ENCODE results near the gene CAMK2D. TPM values are rescaled to one million over a fixed set of nuclear protein-coding genes. Genes with fewer than 3 reads are reported as not detected.

Gene CAMK2D
- total RNA-seq, 1 experiment from 2014 or later: 32.1 TPM

- H3K9me3 Mint-ChIP-seq (ENCODE audit: unreplicated experiment): no peaks in the 10 kb centered on the region
- no peak overlapping the region for H3K27ac Mint-ChIP-seq (ENCODE audit: low read depth, unreplicated experiment)
- H3K4me1 Mint-ChIP-seq (ENCODE audit: insufficient read depth, unreplicated experiment): peaks cover 5% of the 10 kb centered on the region
- ChIA-PET POLR2A (interaction anchor here (0.7 to 1.2 kb wide), 3 partner anchors 13 to 235 kb away, joined by 3 to 5 read pairs (median 5); no protein-coding TSS in a partner anchor), CTCF (interaction anchor here (1.0 kb wide), 1 partner anchor 19 kb away, joined by 3 read pairs; no protein-coding TSS in a partner anchor)
- DNase-seq (ENCODE audit: unreplicated experiment): no peak
- no TSS peak for BruUV-seq (replicated peaks)
- no peak overlapping the region for H3K4me3 Mint-ChIP-seq (ENCODE audit: unreplicated experiment)
- no peaks in the 10 kb centered on the region for H3K27me3 Mint-ChIP-seq (ENCODE audit: insufficient read depth, unreplicated experiment)
- peaks cover 34% of the 10 kb centered on the region for H3K36me3 Mint-ChIP-seq (ENCODE audit: insufficient read depth, unreplicated experiment)
- no peak for TF ChIP-seq CTCF (IDR thresholded peaks at IDR 0.05; ENCODE audit: unreplicated experiment)
- intact Hi-C loops (cut with micrococcal nuclease): no loop called here
Measured at GRCh38 chr4:113528395-113528794, 233.1 kb downstream of the CAMK2D start.

GRCh38 chr4:113525521-113525920 is 236.0 kb downstream of the CAMK2D start:
- intact Hi-C loops (cut with micrococcal nuclease): no loop called here
- ChIA-PET CTCF (no interaction called here), POLR2A (interaction anchor here (1.8 kb wide), 1 partner anchor 10 kb away, joined by 4 read pairs; no protein-coding TSS in a partner anchor)
- H3K4me1 Mint-ChIP-seq (ENCODE audit: insufficient read depth, unreplicated experiment): no peaks in the 10 kb centered on the region
- no peaks in the 10 kb centered on the region for H3K9me3 Mint-ChIP-seq (ENCODE audit: unreplicated experiment)
- H3K27ac Mint-ChIP-seq (ENCODE audit: low read depth, unreplicated experiment): no peak overlapping the region
- no peak for DNase-seq (ENCODE audit: unreplicated experiment)
- TF ChIP-seq CTCF (IDR thresholded peaks at IDR 0.05; ENCODE audit: unreplicated experiment): no peak
- no peaks in the 10 kb centered on the region for H3K27me3 Mint-ChIP-seq (ENCODE audit: insufficient read depth, unreplicated experiment)
- BruUV-seq (replicated peaks): no TSS peak
- H3K36me3 Mint-ChIP-seq (ENCODE audit: insufficient read depth, unreplicated experiment): peaks cover 35% of the 10 kb centered on the region
- no peak overlapping the region for H3K4me3 Mint-ChIP-seq (ENCODE audit: unreplicated experiment)

- no peak for DNase-seq (ENCODE audit: unreplicated experiment)
- Mint-ChIP-seq H3K4me1 (ENCODE audit: insufficient read depth, unreplicated experiment) (no peaks in the 10 kb centered on the region), H3K27ac (ENCODE audit: low read depth, unreplicated experiment) (no peak overlapping the region), H3K9me3 (ENCODE audit: unreplicated experiment) (no peaks in the 10 kb centered on the region), H3K4me3 (ENCODE audit: unreplicated experiment) (no peak overlapping the region), H3K36me3 (ENCODE audit: insufficient read depth, unreplicated experiment) (peaks cover 34% of the 10 kb centered on the region), H3K27me3 (ENCODE audit: insufficient read depth, unreplicated experiment) (no peaks in the 10 kb centered on the region)
- CTCF ChIA-PET: interaction anchor here (0.6 to 1.3 kb wide), 3 partner anchors 23 to 1187 kb away, joined by 3 read pairs; no protein-coding TSS in a partner anchor
- BruUV-seq (replicated peaks): no TSS peak
- POLR2A ChIA-PET: interaction anchor here (0.6 to 1.8 kb wide), 2 partner anchors 9 to 1262 kb away, joined by 4 read pairs; no protein-coding TSS in a partner anchor
- intact Hi-C loops (cut with micrococcal nuclease): no loop called here
- TF ChIP-seq CTCF (IDR thresholded peaks at IDR 0.05; ENCODE audit: unreplicated experiment): no peak
Measured at GRCh38 chr4:113524505-113525186, 236.9 kb downstream of the CAMK2D start.

GRCh38 chr4:113524096-113524495 is 237.4 kb downstream of the CAMK2D start:
- POLR2A ChIA-PET: interaction anchor here (1.6 kb wide), 1 partner anchor 14 kb away, joined by 3 read pairs; no protein-coding TSS in a partner anchor
- no peak overlapping the region for H3K27ac Mint-ChIP-seq (ENCODE audit: low read depth, unreplicated experiment)
- no peaks in the 10 kb centered on the region for H3K27me3 Mint-ChIP-seq (ENCODE audit: insufficient read depth, unreplicated experiment)
- H3K9me3 Mint-ChIP-seq (ENCODE audit: unreplicated experiment): no peaks in the 10 kb centered on the region
- intact Hi-C loops (cut with micrococcal nuclease): no loop called here
- no peak overlapping the region for H3K4me3 Mint-ChIP-seq (ENCODE audit: unreplicated experiment)
- CTCF ChIA-PET: interaction anchor here (0.6 to 1.3 kb wide), 2 partner anchors 24 to 447 kb away, joined by 3 read pairs; no protein-coding TSS in a partner anchor
- TF ChIP-seq CTCF (IDR thresholded peaks at IDR 0.05; ENCODE audit: unreplicated experiment): no peak
- no peaks in the 10 kb centered on the region for H3K4me1 Mint-ChIP-seq (ENCODE audit: insufficient read depth, unreplicated experiment)
- no TSS peak for BruUV-seq (replicated peaks)
- no peak for DNase-seq (ENCODE audit: unreplicated experiment)
- peaks cover 35% of the 10 kb centered on the region for H3K36me3 Mint-ChIP-seq (ENCODE audit: insufficient read depth, unreplicated experiment)

Measured in MCF 10A (cell line).